HepG2 (cell line): Measurements from ENCODE around the gene LRP5. TPM values are rescaled to one million over a fixed set of nuclear protein-coding genes. Genes with fewer than 3 reads are reported as not detected.

Experiments used
- ZHX2 ChIP-seq, 2 experiments: sonication (generic) in 1 of 2; formaldehyde crosslinking in 1 of 2; IDR thresholded peaks; 2 replicates each; pipeline versions ENCODE4 v1.6.1 to v1.9.0; 2014 to 2022; ENCODE audit warnings: antibody characterized with exemption in 1 of 2, borderline replicate concordance in 1 of 2, inconsistent platforms in 1 of 2, low read depth in 1 of 2, missing genetic modification reagents in 1 of 2
- polyA plus RNA-seq, 8 experiments: library from polyadenylated mRNA; depleted of rRNA in 3 of 8; stranded (reverse) in 7 of 8; unstranded in 1 of 8; fragments of >200 nt; fragmentation: Illumina TruSeq in 4 of 8; extraction: Trizol in 4 of 8; gene quantifications; 2 replicates each; pipeline versions ENCODE4 v1.2.1 to v1.2.3, GENCODE V29; 2011 to 2016; ENCODE audit warnings: low read depth in 4 of 8, missing spikeins in 1 of 8, mixed read lengths in 1 of 8; ENCODE audit not compliant: insufficient read depth in 1 of 8
- total RNA-seq, 5 experiments: library from RNA; depleted of rRNA; stranded (reverse); fragments of >200 nt; fragmentation: Illumina TruSeq; extraction: Trizol; gene quantifications; 2 replicates each; pipeline ENCODE4 v1.2.3, GENCODE V29; 2016; ENCODE audit warnings: low read depth in 1 of 5
- TF ChIP-seq, protein P1 (sequence below): sonication (generic); formaldehyde crosslinking; IDR thresholded peaks from 2 replicates; pipeline ENCODE4 v1.4.0; 2020; ENCODE audit warnings: missing genetic modification reagents

Gene LRP5
- total and polyA plus RNA-seq, 2 of the 13 experiments (the other 11 are each of a cell fraction or from before 2014, with no cell fraction given) = 40.4 to 64.0 TPM

DNA sequence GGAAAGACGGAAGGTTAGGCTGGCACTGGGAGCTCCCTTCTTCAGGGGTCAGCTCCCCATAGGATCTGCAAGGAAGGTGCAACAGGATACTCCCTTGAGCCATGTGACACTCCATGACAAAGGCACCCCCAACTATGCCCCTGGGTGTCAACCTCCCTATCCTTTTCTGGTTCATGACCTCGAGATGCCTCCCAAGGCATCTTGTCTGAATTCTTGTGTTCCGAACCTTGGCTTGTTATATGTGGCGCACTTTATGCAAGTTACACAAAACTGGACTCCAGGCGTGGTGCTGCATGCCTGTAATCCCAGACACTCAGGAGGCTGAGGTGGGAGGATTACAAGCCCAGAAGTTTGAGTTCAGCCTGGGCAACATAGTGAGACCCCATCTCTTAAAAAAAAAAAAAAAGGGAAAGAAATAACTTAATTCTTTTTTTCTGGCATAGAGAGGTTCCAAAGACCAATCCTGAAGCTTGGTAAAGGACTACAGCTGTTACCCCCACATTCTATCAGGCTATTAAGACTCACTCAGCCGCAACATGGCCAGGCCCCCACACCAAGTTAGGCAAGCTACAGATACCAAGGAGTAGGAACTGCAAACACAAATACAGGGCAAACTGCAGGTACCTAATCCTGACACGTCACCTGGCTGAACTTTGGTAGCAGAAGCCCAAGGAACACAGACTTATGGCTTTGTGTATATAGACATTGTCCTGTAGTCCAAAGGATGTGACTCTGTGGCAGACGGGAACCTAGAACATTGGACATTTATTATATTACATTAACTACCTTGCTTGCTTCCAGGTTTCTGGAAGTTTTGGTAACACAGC, 42.0 kb upstream of the LRP5 start (continued):
- TF ChIP-seq ZHX2 (IDR thresholded peaks at IDR 0.05; ENCODE audit: low read depth) = no peak
- no peak for TF ChIP-seq ZHX2 (CRISPR knock-in tag; IDR thresholded peaks at IDR 0.05; ENCODE audit: borderline replicate concordance)
- TF ChIP-seq, protein P1, sequence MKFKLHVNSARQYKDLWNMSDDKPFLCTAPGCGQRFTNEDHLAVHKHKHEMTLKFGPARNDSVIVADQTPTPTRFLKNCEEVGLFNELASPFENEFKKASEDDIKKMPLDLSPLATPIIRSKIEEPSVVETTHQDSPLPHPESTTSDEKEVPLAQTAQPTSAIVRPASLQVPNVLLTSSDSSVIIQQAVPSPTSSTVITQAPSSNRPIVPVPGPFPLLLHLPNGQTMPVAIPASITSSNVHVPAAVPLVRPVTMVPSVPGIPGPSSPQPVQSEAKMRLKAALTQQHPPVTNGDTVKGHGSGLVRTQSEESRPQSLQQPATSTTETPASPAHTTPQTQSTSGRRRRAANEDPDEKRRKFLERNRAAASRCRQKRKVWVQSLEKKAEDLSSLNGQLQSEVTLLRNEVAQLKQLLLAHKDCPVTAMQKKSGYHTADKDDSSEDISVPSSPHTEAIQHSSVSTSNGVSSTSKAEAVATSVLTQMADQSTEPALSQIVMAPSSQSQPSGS (CRISPR knock-in tag) = 0 out of 2 replicates have a peak, but pooled peaks have one; percentile 17
- TF ChIP-seq, all 625 proteins: peak for 50
